GM21576 (cell line): ENCODE data around the gene BTN3A1.
"Not testable (repeated sequence)": the region's sequence is repeated elsewhere in the genome, so short reads cannot be mapped to it uniquely, and the experiment has no call there.

Experiments
- ATAC-seq: cut with Tn5 transposase; IDR thresholded peaks from one replicate; pipeline ENCODE4 v1.9.1; 2021; ENCODE audit warnings: mild to moderate bottlenecking, moderate library complexity; ENCODE audit not compliant: unreplicated experiment

BTN3A1 gene

DNA sequence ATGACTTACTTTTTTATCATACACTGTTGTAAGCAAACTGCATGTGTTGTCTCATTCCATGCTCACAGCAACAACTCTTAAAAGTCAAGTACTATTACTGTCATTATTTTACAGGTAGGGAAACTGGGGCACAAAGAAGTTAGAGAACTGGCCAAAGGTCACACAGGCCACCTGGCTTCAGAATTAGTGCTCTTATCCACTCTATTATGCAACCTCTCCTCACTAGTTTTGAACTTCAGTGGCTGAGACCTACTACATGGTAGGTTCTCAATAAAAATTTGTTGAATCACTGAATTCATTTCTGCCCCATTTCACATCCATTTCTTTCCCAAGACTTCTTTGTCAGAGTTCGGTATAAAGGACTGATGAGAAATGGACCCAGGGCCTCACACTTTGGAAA lies 35.9 kb downstream of the BTN3A1 start:
- ATAC-seq, result no peak

DNA sequence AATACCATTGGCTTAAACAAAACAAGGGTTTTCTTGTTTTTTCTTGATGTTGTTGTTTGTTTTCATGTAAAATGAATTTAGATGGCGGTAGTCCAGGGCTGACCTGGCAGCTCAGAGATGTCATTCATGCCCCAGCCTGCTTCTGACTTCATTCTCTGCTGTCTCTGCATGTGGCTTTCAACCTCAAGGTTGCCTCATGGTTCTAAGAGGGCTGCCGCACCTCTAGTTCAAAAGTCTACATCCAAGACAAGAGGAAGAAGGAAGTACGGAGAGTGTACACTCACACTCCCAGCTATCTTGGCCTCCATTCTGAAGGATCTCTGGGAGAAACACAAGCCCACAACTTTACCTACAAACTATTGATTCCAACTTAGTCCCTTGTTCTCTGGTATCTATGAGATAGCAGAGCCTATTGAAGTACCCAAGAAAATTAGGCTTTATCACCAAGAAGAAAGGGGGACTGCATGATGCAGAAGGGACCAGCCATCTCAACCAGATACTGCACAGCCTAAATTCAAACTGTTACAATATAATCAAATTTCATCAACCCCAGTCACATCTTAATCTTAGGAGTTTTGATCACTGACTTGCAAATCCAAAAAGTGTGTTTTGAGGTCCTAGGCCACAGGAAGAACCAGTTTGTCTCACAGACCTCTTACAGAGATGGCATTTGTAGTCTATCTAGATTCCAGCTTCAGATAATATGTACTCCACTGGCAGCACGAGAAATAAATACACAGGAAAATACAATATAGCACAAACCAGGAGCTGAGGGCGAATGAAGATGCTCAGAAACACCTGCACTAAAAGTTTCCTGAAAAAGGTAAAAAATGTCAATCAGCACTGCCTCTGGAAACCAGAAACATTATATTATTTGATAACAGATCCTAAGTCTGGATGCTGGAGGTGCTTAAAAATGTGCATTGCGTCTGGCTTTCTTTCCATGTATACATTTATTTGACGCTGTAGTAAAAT lies 37.4 kb downstream of the BTN3A1 start:
- no peak for ATAC-seq

DNA sequence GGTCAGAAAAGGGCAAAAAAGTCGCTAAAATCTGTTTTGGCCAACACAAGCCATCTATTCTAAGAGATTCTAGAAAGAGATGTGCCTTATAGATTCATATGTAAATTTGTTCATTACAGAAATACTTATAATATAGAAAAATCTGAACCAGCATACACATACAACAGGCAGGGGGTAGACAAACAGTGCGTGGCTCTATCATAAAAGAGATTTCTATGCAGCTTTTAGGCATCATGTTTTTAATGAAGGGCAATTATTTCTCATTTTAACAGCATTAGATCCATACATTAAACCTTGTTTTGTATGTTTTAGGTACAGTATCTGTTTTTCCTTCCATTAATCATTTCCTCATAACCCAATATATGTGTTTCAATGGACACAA lies 38.9 kb downstream of the BTN3A1 start:
- no peak for ATAC-seq

DNA sequence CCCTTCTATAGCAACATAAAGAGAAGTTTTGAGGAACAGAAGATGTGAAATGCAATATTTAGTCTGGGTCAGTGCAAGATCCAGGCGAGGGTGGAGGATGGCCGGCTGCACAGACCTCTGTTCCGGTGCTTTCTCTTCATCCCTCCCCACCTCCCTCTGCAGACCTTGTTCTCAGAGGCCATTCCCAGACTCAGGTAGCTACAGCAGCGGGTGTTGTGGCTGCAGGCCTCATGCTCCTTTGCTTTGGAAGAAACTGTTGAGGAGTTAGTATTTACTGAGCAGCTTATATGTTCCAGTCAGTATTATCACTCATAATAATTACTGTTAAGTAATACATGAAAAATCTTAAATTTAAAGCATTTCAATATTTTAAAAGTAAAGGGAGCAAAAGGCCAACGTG lies 39.9 kb downstream of the BTN3A1 start:
- no peak for ATAC-seq

DNA sequence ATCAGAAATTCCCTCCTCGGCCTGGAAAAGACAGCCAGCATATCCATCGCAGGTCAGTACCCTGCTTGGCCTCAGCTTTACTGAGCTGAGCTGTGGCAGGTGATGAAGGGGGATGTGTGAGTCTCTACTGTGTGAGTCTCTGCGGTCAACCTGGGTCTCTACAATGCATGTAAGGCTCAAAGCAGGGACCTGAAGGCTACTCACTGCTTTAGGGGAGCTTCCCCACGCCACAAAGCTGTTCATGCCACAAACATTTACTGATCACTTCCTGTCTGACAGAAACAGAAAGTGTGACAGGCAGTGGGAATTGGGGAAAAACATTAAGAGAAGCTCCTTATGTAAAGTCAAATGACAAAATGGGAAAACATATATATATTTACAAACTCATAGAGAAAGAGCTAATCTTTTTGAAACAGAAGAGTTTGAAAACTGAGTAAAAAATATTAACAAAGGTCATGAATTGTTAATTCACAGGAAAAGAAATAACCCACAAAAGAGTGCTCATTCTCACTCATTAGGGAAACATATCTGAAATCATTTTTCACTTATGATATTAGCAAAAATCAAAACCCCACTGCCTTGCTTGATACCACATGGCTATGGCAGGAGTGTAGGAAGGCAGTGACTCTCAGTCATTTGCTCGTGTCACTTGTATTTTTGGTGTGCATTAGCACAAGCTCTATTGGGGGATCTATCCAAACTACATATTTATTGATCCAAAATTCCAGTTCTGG lies 44.0 kb downstream of the BTN3A1 start:
- ATAC-seq, result peak; percentile 78

DNA sequence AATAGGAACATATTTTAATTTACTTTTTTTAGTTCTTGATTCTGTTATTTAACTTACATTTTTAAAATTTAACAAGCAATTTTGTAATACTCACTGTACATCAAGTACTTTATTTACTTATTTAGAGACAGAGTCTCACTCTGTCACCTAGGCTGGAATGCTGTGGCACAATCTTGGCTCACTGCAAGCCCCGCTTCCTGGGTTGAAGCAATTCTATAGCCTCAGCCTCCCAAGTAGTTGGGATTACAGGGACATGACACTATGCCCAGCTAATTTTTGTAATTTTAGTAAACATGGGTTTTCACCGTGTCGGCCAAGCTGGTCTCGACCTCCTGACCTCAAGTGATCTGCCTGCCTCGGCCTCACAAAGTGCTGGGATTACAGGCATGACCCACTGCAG lies 45.2 kb downstream of the BTN3A1 start:
- ATAC-seq, result no peak

DNA sequence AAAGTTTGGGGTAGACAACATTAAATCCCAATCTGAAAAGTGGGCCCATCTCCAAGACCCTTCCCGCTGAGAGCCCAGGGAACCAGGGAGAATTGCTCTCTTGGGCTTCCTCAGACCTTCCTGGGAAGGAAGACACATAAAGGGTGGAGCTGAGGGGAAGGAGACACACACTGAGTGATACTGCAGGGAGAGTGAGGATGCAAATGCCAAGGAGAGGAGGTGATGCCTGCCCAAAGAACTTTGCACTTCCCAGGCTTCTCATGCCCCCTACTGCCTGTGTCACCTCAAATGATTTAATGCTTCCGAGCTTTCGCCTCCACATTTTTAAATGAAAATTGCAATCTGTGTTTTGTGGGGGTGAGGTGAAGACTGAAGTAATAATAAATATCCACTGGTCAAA lies 48.2 kb downstream of the BTN3A1 start:
- no peak for ATAC-seq

DNA sequence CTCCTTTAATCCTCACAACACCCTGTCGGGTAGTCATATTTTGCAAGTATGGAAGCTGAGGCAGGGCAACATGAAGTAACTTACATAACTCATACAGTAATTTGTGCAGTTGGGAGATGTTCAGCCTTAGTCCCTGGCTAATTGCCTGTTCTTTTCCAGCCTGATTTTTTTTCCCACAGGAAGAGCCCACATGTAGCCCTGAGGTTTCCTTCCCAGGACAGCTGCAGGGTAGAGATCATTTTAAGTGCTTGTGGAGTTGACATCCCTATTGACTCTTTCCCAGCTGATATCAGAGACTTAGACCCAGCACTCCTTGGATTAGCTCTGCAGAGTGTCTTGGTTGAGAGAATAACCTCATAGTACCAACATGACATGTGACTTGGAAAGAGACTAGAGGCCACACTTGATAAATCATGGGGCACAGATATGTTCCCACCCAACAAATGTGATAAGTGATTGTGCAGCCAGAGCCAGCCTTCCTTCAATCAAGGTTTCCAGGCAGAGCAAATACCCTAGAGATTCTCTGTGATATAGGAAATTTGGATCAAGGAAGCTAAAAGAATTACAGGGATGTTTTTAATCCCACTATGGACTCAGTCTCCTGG lies 50.7 kb downstream of the BTN3A1 start:
- ATAC-seq, result no peak

DNA sequence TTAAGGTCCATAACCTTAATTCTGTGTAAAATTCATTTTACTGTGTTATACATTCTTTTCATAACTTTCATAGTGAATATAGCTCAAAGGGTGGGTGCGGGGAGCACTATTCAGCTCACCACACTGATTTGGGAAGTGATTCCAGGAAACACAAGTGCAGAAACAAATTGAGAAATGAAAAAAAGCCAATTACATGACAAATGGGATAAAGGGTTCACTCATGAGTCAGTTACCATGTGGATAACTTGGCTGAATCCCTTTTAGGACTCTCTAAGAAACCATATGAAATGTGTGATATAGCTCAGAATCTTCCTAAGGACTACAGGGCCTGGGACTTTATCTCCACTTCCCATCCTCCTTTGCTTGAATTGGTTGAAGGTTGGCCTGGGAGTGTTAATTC lies 52.6 kb downstream of the BTN3A1 start:
- no peak for ATAC-seq

DNA sequence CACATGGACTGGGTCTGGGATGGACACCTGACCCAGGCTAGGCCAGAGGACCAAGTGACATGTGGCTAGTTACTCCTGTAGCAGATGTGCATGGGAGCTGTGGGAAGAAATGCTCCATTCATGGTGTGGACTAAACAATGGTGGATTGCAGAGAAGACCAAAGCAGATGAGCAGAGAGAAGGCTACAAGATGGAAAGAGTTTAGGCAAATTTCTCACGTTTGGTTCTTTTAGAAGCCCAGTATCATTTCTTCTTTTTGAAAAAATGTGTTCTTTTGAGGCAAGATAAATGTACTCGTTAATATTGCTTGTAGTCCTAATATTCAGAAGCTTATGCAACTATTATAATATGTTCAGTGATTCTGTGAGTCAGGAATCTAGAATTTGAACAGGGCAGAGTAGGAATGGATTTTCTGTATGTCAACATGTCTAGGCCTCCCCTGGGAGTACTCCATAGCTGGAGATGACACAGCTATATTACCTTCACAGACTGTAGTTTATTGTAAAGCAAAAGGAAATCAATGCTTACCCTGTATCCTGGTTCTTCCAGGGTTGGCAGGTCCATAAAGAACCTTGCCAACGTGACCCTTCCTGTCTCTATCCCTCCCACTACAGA lies 53.4 kb downstream of the BTN3A1 start:
- ATAC-seq, result no peak

DNA sequence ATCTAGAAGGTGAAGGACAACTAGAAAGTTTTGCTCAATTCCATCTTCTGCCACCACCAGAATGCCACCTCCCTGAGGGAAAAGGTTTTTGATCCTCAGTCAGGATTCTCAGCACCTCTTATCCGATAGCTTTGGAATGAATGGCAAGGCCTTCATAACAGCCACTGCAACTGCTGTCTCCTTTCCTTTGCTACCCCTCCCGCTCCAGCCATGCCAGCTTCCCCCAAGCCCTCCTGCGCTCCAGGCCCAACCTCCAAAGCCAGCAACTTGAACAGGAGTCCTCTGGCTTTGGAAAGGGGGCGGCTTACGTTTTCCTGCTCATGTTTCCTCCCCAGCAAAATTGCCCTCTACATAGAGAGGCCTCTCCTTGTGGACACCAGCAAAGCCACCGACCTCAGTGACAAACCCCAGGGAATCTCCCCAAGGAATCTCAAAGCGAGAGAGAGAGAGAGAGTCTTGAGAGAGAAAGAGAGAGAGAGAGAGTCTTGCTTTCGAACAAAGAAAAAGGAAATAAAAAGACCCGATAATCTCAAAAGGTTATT lies 55.3 kb downstream of the BTN3A1 start:
- peak; percentile 21 for ATAC-seq

DNA sequence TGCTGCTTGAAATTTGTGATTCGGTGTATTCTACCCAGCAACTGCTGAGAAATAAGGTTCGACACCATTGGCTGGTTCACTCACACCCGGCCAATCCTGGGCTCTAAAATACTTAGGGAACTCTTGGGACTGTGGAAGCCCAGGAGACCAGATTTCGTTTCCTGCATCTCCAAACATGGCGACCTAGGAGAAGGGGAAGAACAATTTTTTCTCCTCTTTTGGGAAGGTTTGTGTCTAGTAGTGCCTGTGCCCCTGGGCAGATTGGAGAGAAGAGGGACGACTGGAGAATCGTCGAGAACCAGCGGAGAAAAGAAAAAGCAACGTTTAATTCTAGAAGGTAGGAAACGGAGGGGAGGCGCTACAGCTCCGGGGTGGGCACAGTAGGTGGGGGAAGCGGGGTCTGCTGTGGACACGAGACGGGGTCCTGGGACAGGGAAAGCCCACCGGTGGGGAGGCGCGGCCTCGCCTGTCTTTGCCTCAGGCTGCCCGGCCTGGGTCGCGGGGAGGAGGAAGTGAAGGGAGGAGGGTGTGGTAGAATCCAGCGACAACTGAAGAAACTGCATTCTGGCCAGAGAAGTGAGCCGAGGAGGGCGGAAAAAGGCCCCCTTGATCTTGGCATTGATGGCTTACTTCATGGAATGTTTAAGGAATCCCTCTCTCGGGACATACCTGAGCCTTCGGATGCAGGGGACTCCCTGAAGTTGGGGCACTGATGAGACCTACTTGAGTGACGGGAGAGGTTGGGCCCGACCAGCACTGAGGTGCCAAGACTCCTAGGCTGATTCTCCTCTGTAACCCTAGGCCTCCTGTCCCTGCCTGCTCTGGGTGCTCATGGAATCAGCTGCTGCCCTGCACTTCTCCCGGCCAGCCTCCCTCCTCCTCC lies 56.0 kb downstream of the BTN3A1 start, which contains the start of gene BTN2A1:
Gene BTN2A1, plus strand, starts transcription at position 150 of the 883 bp plus-strand sequence. Its CDS starts 682 bp downstream, at position 832.
- ATAC-seq, result peak; percentile 98

DNA sequence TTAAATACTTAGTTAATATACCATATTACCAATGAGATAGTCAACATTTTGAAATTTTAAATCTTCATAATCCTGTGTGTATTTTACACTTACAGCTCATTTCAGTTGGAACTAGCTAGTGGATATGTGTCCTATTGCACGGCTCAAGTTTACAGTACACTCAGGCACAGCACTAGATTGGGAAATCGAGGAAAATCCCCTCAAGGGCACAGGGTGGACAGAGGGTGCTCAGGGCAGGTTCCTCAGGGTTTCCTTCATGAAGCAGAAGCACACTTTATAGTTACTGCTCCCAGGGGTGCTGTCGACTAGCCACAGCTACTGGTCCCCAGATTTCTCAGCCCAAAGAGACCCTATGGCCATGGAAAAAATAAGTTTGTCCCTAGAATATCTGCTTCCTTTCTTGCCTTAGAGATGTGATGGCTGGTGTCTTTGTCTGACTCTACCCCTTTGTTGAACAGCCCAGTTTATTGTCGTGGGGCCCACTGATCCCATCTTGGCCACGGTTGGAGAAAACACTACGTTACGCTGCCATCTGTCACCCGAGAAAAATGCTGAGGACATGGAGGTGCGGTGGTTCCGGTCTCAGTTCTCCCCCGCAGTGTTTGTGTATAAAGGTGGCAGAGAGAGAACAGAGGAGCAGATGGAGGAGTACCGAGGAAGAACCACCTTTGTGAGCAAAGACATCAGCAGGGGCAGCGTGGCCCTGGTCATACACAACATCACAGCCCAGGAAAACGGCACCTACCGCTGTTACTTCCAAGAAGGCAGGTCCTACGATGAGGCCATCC lies 57.1 kb downstream of the BTN3A1 start:
- no peak for ATAC-seq

DNA sequence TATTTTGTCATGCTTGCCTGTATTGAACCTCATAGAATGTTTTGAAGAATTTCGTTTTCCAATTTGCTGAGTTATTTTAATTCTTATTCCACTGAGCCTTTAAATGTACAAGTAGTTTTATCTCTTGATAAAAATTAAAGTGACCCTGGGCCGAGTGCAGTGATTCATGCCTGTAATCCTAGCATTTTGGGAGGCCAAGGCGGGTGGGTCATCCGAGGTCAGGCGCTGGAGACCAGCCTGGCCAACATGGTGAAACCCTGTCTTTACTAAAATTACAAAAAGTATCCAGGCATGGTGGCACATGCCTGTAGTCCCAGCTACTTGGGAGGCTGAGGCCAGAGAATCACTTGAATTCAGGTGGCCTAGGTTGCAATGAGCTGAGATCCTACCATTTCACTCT lies 59.3 kb downstream of the BTN3A1 start:
- not testable (repeated sequence) for ATAC-seq

DNA sequence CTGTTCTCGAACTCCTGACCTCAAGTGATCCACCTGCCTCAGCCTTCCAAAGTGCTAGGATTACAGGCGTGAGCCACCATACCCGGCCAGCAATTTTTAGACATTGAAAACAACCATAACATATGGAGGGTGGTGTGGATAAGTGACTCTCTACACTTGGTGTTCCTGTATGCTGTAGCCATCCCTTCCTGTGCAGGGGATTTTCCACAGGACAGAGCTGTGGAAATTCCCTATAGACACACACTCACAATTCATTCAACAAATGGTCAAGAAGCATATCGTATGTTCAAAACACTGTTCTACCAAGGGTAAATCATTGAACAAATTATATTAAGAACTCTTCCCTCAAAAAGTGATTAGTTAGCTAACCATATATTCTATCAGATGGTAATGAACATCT lies 61.9 kb downstream of the BTN3A1 start:
- ATAC-seq, result no peak

DNA sequence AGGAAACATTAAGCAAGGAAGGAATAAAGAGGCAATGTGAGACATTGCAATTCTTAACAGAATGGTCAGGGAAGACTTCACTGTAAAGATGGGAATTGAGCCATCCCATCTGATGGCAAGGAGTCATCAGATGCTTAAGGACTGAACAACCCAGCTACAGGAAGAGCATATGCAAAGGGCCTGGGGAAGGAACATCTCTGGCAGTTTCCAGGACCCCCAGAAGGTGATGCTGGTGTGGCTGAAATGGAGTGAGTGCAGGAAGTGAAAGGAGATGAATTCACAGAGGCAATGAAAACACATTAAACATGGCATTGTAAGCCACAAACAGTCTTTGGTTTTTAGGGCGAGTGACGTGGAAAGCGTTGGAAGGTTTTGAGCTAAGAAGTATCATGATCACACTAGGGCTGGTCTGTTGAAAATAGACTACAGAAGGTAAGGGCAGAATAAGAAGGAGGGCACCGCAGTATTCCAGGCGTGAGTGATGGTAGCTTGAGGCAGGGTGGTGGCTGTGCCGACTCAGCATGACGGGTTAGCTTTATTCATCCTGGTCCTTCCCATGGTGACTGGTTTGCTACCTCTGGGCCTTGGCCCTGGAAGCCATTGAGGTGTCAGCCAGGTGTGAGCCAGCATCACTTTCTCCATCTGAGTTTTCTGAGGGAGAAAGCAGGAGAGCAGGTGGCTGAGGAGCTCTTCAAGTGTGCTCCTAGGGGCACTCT lies 62.5 kb downstream of the BTN3A1 start:
- no peak for ATAC-seq
